DMS53 treated with DMSO at 0.1 percent for 48 hours (cell line): ENCODE measurements around the gene ZDHHC14.

Experiments used
- DNase-seq: peaks from one replicate; lab custom pipeline; 2025; ENCODE audit not compliant: unreplicated experiment; lab: John Stamatoyannopoulos, UW

ZDHHC14 gene

GRCh38 chr6:157659536-157660271, 278.7 kb downstream of the ZDHHC14 start:
- no peak for DNase-seq

DNA sequence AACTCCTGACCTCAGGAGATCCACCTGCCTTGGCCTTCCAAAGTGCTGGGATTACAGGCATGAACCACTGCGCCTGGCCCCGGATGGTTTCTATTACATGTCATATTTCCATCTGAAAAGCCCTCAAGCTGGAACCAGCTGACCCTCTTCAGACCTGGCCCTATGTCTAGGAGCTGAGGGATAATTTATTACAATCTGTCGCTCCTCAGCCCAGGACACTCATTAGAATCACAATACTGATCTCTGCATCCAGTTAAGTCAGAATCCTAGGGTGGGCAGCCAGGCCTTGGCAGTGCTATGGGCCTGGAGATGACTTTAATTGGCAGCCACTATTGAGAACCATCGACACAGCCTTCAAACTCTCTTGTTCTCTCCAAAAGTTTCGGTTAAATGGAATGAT, 279.4 kb downstream of the ZDHHC14 start:
- DNase-seq = no peak

DNA sequence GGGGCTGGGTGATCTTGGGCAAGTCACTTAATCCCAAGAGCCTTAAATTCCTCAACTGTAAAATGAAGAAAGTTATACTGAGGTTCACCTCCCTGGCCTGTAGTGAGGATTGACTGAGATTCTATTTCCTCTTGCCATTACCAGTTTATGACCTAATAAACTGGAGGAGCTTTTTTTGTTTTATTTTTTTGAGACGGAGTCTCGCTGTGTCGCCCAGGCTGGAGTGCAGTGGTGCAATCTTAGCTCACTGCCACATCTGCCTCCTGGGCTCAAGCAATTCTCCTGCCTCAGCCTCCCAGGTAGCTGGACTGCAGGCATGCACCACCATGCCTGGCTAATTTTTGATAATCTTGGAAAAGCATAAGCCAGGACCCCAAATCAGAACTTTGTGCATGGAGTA, 280.7 kb downstream of the ZDHHC14 start:
- DNase-seq = no peak

DNA sequence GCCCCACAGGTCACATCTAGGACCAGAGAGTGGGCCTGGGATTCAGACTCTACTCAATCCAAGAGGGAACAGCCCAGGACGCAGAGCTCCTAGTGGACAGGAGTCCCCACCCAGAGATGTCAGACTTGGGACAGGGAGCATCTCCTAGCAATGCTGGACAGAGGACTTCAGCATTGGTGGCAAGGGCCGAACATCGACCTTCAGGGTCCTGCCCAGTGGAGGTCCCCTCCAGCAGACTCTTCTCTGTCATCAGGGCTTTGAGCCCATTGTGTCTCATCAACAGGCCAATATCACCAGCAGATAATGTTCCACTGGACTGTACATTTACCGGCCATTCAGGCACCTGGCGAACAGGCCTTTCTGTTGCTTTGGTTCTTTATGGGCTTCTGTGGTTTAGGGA, 282.3 kb downstream of the ZDHHC14 start:
- DNase-seq = no peak

- DNase-seq = no peak
Observed at GRCh38 chr6:157665180-157665579, 284.2 kb downstream of the ZDHHC14 start.

- DNase-seq = no peak
Observed at GRCh38 chr6:157666729-157667128, 285.7 kb downstream of the ZDHHC14 start.

DNA sequence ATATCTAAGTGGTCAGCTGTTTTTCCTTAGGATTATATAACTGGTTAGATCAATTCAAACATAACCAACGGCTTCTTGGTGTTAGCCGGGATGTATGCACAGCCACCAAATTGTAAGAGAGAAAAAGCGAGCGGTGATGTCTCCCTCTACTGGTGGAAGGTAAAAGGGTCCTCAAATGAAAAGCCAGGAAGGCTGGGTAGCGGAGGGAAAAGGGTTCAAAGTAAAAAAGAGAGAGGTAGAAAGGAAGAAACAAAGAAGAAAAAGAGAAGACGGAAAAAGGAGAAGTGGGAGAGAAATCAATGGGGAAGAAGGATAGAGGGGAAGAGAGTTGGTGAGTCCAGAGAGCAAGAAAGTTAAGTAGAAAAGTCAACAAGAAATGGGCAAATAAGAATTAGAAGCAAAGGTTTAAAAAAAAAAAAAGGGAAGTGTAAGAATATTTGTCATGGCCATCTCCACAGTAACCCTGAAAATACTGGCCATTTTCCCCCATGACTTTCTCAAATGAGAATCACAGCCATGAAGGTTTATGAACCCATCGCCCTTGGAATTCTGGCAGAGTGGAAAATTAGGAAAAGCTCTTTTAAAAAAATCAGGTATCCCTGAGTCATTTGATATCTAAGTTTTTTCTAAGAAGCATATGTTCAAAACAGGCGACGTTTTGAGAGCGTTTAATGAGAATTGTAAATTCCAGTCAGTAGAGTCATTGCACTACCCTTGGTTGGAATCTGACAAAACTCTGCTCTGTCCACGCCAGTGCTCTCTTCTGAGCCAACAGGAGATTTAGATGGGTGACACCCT, 286.4 kb downstream of the ZDHHC14 start:
- DNase-seq = peak; percentile 30

DNA sequence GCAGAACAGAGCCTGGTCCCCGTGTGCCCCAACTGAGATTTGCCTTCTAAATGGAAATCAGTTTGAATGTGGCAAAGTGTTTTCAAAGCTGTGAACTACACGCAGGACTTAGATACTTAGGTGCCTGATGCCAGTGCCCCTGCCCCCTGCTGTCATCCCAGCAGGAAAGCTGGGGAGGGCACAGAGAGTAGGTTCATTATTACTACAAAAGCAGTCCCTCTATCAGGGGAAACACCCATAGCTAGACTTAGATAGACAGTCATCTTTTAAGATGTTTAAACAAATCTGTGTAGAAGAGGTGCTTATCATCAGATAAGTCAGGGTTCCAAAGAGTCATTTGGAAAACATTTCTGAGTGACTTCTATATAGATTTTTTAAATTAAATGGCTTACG, 287.0 kb downstream of the ZDHHC14 start:
- DNase-seq = no peak

- no peak for DNase-seq
Observed at GRCh38 chr6:157668713-157669112, 287.7 kb downstream of the ZDHHC14 start.

- DNase-seq = no peak
Observed at GRCh38 chr6:157669323-157669722, 288.3 kb downstream of the ZDHHC14 start.

GRCh38 chr6:157669747-157670216, 288.8 kb downstream of the ZDHHC14 start:
- DNase-seq = no peak

GRCh38 chr6:157670466-157671186, 289.6 kb downstream of the ZDHHC14 start:
- DNase-seq = no peak

DNA sequence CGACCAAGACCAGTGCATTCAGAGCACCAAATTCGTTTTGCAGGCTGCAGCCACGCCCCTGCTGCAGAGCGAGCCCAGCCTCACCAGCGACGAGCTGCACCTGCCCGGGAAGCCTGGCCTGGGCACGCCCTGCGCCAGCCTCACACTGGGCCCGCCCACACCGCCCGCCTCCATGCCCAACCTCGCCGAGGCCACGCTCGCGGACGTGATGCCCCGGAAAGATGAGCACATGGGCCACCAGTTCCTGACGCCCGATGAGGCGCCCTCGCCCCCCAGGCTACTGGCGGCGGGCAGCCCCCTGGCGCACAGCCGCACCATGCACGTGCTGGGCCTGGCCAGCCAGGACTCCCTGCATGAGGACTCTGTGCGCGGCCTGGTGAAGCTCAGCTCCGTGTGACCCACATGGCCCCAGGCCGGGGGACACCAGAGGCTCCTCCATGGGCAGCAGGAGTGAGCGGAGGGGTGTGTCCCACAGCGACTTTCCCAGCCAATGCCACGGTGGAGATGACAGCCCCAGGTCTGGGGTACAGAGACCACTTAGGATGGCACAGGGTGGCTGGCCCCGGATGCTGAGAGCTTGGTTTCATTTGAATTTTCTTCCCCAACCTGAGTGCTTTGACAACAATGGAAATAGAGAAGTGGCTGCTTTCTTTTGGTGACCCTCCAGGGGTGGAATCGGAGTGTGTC, 291.9 kb downstream of the ZDHHC14 start:
- no peak for DNase-seq

GRCh38 chr6:157673596-157673995, 292.6 kb downstream of the ZDHHC14 start:
- DNase-seq = no peak

GRCh38 chr6:157674061-157674460, 293.1 kb downstream of the ZDHHC14 start:
- no peak for DNase-seq

DNA sequence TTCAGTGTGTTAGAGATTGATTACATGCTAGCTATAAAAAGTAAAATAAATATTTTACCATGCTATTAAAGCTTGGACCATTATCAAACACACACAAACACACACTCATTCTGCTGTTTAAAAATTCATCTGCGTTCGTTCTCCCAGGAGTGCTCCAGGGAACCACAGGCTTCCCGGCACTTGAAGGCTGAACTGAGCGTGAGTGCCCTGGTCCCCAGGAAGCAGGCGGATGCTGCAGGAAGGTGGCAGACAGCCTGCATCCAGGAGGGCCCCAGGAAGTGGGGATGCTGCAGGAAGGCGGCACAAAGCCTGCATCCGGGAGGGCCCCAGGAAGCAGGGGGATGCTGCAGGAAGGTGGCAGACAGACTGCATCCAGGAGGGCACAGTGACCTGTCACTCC, 294.8 kb downstream of the ZDHHC14 start:
- no peak for DNase-seq

GRCh38 chr6:157676241-157676640, 295.3 kb downstream of the ZDHHC14 start:
- no peak for DNase-seq

DNA sequence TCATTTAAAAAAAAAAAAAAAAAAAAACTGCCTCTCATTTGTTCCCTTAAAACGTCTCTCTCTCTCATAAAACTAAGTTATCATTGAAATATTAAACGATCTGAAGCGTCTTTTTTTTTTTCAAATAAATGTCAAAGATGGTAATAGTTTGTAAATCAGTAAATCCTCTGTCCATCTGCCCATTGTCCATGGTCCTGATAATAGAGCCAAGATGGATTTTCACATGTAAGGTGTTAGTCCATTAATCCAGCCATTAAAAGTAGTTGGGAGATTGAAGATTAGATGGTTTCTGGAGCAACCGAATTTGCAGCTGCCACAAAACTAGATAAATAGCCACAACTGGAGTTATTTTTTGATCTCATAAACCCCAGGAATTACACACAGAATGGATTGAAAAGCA, 296.2 kb downstream of the ZDHHC14 start:
- no peak for DNase-seq

- no peak for DNase-seq
Observed at GRCh38 chr6:157679605-157680580, 298.9 kb downstream of the ZDHHC14 start.
